ENCODE measurements around the gene NDUFS7.
"Not testable (repeated sequence)": the region's sequence is repeated elsewhere in the genome, so short reads cannot be mapped to it uniquely, and the experiment has no call there.

Gene NDUFS7

GRCh38 chr19:1411255-1412191 lies 27.8 kb downstream of the NDUFS7 start:
- Histone ChIP-seq H3K27ac (peak overlapping the region in 11 of 21 experiments; percentile 0 to 98 (median 48)), H3K4me3 (no peak overlapping the region)

DNA sequence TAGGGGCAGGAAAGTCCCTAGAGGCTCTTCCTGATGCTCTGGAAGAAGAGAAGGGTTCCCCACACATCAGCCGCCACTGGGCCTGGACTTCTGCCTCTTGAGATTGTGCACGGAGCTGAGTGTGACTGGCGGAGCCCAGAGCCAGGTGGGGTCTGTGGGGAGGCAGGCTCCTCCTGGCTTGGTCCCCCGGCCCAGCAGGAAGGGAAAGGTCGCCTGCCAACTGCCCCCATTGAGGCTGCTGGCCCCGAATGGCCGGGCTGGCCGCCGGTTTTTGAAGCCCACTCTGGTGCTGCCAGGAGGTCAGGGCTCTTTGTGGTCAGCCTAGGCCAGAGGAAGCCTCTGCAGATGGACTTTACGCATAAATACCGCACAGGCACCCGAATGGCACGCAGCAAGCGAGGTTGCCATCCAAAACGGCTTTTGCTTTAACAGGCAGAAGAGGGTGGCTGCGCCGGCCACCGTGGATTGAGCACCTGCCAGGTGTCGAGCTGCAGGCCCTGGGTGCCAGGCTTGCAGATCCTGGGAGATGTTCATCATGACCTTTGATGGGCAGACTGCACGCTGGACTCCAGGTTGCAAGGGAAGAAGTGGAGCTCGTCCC lies 28.7 kb downstream of the NDUFS7 start:
- H3K27ac ChIP-seq: peak overlapping the region in 7 of 21 experiments; percentile 15 to 61 (median 48)

GRCh38 chr19:1412995-1413800 lies 29.5 kb downstream of the NDUFS7 start:
- H3K27ac ChIP-seq: peak overlapping the region in 3 of 21 experiments; percentile 33 to 61 (median 57)
- H3K4me3 ChIP-seq: no peak overlapping the region

More for the DNA sequence above, 28.7 kb downstream of the NDUFS7 start:
- no peak overlapping the region for H3K4me3 ChIP-seq

- no peak overlapping the region for H3K4me3 ChIP-seq
These were observed 32.5 kb downstream of the NDUFS7 start for GRCh38 chr19:1416014-1416841.

DNA sequence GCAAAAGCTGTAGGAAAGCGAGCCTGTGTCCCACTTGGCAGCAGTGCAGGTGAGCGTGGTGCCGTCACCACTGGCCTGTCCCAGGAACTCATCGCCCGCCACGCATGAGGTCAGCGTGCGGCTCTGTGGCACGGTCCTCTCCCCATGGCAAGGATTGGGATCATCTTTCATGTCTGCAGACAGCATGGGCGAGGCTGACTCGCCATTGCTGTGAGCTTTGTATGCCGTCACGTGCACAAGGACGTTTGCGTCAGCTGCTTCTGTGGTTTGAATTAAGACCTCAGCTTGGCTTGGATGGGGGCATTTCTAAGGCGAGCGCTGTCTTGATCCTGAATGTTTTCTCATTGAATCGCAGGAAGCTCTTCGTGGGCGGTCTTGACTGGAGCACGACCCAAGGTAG lies 33.4 kb downstream of the NDUFS7 start:
- Histone ChIP-seq H3K27ac (peak overlapping the region in 9 of 21 experiments; percentile 5 to 85 (median 75)), H3K4me3 (no peak overlapping the region)

More at GRCh38 chr19:1416014-1416841, 32.5 kb downstream of the NDUFS7 start:
- H3K27ac ChIP-seq: peak overlapping the region in 19 of 21 experiments; percentile 30 to 85 (median 74)

DNA sequence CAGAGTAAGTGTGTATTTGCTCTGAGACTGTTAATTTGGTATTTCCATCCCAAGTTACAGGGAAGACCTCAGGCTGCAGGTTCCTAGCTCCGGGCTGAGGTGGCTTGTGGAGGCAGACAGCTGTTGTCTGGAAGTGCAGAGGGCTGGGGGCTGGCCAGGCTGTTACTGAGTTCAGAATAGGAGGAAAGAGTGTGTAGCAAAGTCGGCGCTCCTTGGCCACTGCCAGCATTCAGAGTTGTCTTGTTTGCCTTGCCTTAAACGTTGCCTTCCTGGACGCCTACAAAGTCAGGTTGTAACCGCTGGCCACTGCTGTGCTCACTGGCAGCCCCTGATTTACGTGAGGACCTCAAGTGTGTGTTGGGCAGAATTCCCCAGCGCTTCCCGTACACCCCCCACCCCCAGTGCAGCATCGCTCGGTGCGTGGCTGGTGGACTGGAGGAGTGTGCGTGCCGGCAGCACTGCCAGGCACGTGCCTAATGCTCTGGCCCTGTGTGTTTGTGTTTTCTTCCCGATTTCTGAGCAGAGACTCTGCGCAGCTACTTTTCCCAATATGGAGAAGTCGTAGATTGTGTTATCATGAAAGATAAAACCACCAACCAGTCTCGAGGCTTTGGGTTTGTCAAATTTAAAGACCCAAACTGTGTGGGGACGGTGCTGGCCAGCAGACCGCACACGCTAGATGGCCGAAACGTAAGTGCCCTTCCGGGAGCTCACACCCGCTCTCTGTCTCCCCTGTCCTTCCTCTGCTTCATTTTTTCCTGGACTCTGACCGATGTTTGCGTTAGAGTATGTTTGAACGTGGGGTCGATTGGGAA lies 34.2 kb downstream of the NDUFS7 start:
- Histone ChIP-seq H3K27ac (peak overlapping the region in 4 of 21 experiments; percentile 9 to 75 (median 28)), H3K4me3 (no peak overlapping the region)

GRCh38 chr19:1418496-1418775 lies 34.7 kb downstream of the NDUFS7 start:
- Histone ChIP-seq H3K27ac (no peak overlapping the region), H3K4me3 (no peak overlapping the region)

GRCh38 chr19:1418951-1419738 lies 35.4 kb downstream of the NDUFS7 start:
- H3K27ac ChIP-seq: no peak overlapping the region

DNA sequence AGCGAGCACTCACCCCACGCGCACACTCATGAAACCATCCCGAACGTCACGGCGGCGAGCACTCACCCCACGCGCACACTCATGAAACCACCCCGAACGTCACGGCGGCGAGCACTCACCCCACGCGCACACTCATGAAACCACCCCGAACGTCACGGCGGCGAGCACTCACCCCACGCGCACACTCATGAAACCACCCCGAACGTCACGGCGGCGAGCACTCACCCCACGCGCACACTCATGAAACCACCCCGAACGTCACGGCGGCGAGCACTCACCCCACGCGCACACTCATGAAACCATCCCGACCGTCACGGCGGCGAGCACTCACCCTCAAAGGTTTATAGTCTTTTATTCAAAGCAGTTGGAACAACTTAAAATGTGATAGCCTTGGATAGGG lies 36.4 kb downstream of the NDUFS7 start:
- H3K27ac ChIP-seq, H3K4me3 ChIP-seq: not testable (repeated sequence)

More at GRCh38 chr19:1418951-1419738, 35.4 kb downstream of the NDUFS7 start:
- no peak overlapping the region for H3K4me3 ChIP-seq

DNA sequence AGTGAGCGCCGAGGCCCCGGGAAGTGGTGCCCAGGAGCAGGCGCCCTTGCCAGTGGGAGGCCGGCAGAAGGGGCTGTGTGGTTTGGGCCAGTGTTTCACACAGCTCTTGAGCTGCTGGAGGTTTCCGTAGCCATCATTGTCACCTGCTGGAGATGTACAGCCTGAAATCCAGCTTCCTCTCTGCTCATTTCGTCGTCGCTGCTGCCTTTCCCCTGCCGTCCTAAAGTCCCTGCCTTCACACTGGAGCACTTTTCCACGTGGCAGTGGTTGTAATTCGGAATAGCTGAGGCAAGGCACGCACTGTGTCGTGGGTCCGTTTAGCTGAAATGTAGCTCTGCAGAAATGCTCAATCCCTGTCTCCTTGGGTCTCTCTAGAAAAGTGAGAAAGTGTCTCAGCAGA lies 36.9 kb downstream of the NDUFS7 start:
- no peak overlapping the region for H3K4me3 ChIP-seq
- H3K27ac ChIP-seq: no peak overlapping the region

GRCh38 chr19:1421218-1421957 lies 37.7 kb downstream of the NDUFS7 start:
- no peak overlapping the region for H3K27ac ChIP-seq
- H3K4me3 ChIP-seq: no peak overlapping the region

GRCh38 chr19:1421958-1422305 lies 38.2 kb downstream of the NDUFS7 start:
- H3K27ac ChIP-seq: no peak overlapping the region

GRCh38 chr19:1422360-1422759 lies 38.7 kb downstream of the NDUFS7 start:
- no peak overlapping the region for H3K4me3 ChIP-seq
- H3K27ac ChIP-seq: no peak overlapping the region

More at GRCh38 chr19:1421958-1422305, 38.2 kb downstream of the NDUFS7 start:
- no peak overlapping the region for H3K4me3 ChIP-seq

DNA sequence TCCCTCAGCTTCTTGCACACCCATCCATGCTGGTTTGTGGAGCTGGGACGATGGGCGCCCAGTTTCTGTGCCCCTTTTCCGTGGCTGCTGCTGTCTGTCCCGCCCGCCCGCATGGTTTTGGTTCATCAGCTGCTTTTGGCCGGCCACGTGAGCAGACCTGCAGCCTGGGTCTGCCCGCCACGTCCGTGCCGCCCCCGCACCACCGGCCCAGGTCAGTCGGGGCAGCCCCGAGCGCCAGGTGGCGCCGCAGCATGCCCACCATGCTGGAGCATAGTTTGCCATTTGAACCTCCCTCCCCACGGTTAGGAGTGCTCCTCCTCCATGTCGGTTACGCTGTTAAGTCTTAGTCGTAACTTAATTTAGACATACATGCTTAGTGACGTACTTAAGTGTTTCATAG lies 39.2 kb downstream of the NDUFS7 start:
- Histone ChIP-seq H3K27ac (no peak overlapping the region), H3K4me3 (no peak overlapping the region)

DNA sequence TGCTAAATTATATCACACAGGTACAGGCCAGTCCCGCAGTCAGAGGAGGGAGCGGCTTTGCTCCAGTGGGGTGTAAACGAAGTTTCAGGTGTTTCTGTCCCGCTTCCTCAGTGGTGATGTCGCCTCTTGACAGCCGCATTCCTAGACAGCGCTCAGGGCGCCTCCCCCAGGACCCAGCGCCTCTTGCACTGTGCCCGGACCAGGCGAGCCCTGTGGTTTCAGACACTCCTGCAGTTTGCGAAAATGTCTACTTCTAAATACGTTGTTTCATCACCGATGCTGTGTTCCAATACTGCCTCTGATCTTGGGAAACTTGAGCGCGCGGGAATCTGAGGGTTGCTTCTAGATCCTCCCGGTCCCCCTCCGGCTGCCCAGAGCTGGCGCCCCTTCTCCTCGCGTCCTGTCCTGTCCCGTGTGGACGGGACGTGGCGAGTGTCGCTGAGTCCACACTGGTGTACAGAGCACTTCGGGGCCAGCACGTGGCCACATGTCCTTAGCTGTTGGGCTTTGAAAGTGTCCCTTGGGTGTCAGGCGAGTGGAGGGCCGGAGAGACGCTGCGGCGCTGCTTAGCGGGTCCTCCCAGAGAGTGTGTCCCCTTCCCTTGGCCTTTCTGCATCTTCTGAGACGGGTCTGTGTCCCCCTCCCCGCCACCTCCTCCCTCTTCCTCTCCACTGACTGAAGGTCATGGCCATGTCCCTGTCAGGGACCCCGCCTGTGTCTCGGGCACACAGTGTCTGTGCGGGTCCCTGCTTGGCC lies 39.9 kb downstream of the NDUFS7 start:
- peak overlapping the region in 1 of 21 experiments; percentile 24 for H3K27ac ChIP-seq
- H3K4me3 ChIP-seq: no peak overlapping the region

DNA sequence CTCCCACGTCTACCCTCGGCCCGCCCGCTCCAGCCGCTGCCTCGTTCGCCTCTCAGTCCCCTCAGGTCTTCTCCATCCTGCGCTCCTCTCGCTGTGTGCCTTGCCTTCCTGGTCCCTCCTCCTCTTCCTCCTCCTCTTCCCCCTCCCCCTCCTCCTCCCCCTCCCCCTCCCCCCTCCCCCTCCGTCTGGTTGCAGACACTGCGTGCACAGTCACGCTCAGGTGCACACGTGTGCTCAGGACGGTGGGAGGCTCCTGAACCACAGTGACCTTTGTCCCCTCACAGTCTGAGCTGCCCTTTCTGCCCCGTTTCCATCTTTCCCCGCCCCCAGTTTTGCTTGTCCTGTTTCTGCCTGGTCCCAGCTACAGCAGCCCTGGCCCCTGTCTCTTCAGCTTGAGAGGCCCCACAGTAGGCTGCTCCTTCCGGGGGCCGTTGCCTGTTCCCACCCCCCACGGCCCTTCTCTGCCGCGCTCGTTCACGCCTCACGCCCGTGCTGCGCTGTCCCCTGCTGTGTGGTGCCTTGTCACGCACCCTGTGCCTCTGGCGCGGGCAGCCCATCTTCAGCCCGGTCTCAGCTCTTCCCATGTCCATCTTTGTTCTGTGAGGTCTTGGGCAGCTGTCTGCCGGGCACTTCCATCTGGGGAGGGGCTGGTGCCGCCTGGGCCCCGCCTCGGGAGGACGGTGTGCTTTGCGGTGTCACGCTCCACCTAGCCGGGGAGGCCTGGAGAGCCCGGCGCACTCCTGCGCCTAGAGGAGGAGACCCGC lies 40.7 kb downstream of the NDUFS7 start:
- H3K27ac ChIP-seq: peak overlapping the region in 11 of 21 experiments; percentile 9 to 75 (median 45)
- H3K4me3 ChIP-seq: no peak overlapping the region

All from skin epidermis (tissue), 12 donors.